Measurements from ENCODE around the gene ENDOG. TPM values are rescaled to one million over a fixed set of nuclear protein-coding genes. Genes with fewer than 3 reads are reported as not detected.

The ENDOG gene
- total RNA-seq = 28.2 TPM

DNA sequence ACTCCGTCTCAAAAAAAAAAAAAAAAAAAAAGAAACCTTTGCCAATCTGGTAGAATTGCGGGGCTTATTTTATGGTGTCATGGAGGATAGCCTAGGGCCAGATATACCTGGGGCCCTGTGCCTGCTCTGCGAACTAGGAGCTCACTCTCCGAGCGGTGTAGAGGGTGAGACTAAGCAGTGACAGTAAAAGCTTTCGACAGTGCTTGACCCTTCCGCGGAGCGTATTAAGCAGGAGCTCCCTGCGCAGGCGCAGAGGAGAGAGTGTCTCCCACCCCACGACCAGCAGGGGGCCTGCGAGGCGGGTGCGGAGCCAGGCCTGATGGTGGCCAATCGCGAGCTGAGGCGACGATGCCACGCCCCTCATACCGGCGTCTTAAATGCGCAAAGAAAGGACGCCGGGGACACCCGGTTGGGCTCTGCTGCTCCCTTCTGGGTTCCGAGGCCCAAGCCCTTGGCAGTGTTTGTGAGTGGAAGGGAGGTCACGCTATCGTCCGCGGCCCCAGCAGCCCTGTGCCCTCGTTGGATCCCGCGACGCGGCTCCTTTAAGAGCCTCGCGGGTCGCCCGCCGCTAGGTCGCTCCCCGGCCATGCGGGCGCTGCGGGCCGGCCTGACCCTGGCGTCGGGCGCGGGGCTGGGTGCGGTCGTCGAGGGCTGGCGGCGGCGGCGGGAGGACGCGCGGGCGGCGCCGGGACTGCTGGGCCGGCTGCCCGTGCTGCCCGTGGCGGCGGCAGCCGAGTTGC, at the start of gene ENDOG:
Gene ENDOG (plus strand): TSS at position 402 of the 740 bp plus-strand sequence. CDS start 185 bp downstream, at position 587.
- peak; percentile 90 to 98 for TF ChIP-seq POLR2AphosphoS5 (IDR thresholded peaks at IDR 0.05; ENCODE audit: insufficient read depth in 1 of 2, low read depth in 1 of 2)
- TF ChIP-seq, protein P1, sequence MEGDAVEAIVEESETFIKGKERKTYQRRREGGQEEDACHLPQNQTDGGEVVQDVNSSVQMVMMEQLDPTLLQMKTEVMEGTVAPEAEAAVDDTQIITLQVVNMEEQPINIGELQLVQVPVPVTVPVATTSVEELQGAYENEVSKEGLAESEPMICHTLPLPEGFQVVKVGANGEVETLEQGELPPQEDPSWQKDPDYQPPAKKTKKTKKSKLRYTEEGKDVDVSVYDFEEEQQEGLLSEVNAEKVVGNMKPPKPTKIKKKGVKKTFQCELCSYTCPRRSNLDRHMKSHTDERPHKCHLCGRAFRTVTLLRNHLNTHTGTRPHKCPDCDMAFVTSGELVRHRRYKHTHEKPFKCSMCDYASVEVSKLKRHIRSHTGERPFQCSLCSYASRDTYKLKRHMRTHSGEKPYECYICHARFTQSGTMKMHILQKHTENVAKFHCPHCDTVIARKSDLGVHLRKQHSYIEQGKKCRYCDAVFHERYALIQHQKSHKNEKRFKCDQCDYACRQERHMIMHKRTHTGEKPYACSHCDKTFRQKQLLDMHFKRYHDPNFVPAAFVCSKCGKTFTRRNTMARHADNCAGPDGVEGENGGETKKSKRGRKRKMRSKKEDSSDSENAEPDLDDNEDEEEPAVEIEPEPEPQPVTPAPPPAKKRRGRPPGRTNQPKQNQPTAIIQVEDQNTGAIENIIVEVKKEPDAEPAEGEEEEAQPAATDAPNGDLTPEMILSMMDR (IDR thresholded peaks at IDR 0.05) = peak; percentile 81 to 96 (median 86)
- TF ChIP-seq POLR2A (IDR thresholded peaks at IDR 0.05) = peak in 1 of 2 donors; percentile 74
- Histone ChIP-seq H3K4me1 (peaks cover 14% of the 10 kb centered on the region), H3K27ac (peak within 1 kb of the TSS; percentile 35), H3K4me3 (peak within 1 kb of the TSS; percentile 59 to 64), H3K27me3 (no peaks in the 10 kb centered on the region), H3K9me3 (no peaks in the 10 kb centered on the region), H3K36me3 (peaks cover 0 to 18% of the 10 kb centered on the region in 2 donors)
- DNase-seq (ENCODE audit: extremely low spot score in 2 of 2) = peak; percentile 96
- intact Hi-C loops (cut with DNase I) = no loop called here

DNA sequence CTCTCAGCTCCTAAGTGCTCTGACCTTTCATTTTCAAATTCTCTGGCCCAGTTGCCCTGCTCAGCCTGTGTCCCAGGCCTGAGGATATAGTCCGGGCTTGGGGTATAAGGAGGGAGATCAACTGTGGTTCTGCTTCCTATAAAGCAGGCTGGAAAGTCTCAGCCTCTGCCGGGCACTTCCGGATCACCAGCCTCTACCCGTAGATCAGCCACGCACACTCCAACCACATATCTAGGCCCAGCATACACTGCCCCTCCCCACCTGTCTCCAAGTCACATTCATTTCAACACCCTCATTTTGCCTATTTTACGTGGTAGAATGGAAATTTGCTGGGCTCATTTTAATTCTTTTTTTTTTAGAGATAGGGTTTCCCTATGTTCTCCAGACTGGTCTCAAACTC, 49.7 kb upstream of the ENDOG start:
- Histone ChIP-seq H3K4me3 (no peak overlapping the region), H3K4me1 (peaks cover 32% of the 10 kb centered on the region), H3K27ac (no peak overlapping the region), H3K36me3 (peaks cover 0 to 5% of the 10 kb centered on the region in 2 donors), H3K27me3 (no peaks in the 10 kb centered on the region), H3K9me3 (no peaks in the 10 kb centered on the region)
- intact Hi-C loops (cut with DNase I) = no loop called here
- TF ChIP-seq, protein P1 (IDR thresholded peaks at IDR 0.05) = no peak
- TF ChIP-seq POLR2A (IDR thresholded peaks at IDR 0.05) = no peak
- TF ChIP-seq POLR2AphosphoS5 (IDR thresholded peaks at IDR 0.05; ENCODE audit: insufficient read depth in 1 of 2, low read depth in 1 of 2) = no peak
- no peak for DNase-seq (ENCODE audit: extremely low spot score in 2 of 2)

DNA sequence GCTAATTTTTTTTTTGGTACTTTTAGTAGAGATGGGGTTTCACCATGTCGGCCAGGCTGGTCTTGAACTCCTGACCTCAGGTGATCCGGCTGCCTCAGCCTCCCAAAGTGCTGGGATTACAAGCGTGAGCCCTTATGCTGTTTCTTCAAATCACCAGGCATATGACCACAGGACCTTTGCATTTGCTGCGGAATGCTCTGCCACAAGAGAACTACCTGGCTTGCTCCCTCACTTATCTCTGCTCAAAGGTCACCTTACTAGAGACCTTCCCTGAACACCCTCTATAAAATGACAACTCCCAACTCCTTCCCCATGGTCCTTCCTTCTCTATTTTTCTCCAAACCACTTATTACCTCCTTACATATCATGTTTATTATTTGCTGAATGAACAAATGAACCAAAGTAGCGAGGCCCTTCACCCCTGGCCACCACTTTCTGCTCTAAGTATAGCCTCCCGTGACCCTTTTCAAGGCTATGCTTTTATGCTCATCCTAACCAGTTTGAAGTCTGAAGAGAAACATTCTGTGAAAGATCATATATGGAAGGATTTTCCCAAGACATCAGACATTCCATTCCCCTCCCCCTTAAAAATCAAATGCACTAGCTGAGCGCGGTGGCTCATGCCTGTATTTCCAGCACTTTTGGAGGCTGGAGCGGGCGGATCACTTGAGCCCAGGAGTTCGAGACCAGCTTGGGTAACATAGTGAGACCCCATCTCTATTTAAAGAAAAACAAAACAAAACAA, 47.8 kb upstream of the ENDOG start:
- peak overlapping the region; percentile 79 to 98 for H3K4me3 ChIP-seq
- H3K27ac ChIP-seq = peak overlapping the region; percentile 88
- no peaks in the 10 kb centered on the region for H3K9me3 ChIP-seq
- intact Hi-C loops (cut with DNase I) = no loop called here
- peaks cover 32% of the 10 kb centered on the region for H3K4me1 ChIP-seq
- H3K27me3 ChIP-seq = no peaks in the 10 kb centered on the region
- no peak for TF ChIP-seq POLR2AphosphoS5 (IDR thresholded peaks at IDR 0.05; ENCODE audit: insufficient read depth in 1 of 2, low read depth in 1 of 2)
- TF ChIP-seq, protein P1 (IDR thresholded peaks at IDR 0.05) = no peak
- no peak for TF ChIP-seq POLR2A (IDR thresholded peaks at IDR 0.05)
- DNase-seq (ENCODE audit: extremely low spot score in 2 of 2) = no peak
- peaks cover 0 to 5% of the 10 kb centered on the region in 2 donors for H3K36me3 ChIP-seq

DNA sequence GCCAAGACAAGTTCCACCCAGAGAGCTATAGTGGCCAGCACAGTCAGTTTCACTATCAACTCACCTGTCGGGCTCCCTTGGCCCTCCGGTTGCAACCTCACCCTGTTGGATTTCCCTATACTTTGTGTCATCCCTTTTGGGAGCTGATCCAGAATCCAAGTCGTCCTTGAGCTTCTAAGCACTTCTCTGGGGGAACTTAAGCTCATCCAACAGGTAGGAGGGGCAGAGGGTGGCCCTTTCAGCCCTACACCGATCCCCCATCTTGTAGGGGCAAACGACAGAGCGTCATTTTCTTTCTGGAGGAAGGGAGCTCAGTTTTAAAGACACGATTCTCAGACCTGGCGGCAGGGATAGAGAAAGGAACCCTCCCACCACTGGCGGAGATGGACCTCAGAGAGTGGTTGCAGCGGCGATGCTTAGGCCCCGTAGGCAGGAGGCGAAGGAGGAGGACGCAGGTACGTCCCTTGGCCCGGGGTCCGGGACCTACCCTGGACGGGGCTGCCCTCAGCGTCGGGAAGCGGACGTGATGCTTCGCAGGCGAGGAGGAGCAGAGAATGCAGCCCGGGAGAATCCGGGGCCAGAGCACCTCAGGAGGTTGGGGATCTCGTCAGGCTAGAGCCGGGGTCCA, 47.1 kb upstream of the ENDOG start:
- Histone ChIP-seq H3K27ac (peak overlapping the region; percentile 88), H3K9me3 (no peaks in the 10 kb centered on the region), H3K4me1 (peaks cover 32% of the 10 kb centered on the region), H3K4me3 (peak overlapping the region; percentile 79 to 98), H3K36me3 (peaks cover 0 to 5% of the 10 kb centered on the region in 2 donors), H3K27me3 (no peaks in the 10 kb centered on the region)
- no peak for DNase-seq (ENCODE audit: extremely low spot score in 2 of 2)
- intact Hi-C loops (cut with DNase I) = no loop called here
- no peak for TF ChIP-seq POLR2A (IDR thresholded peaks at IDR 0.05)
- TF ChIP-seq POLR2AphosphoS5 (IDR thresholded peaks at IDR 0.05; ENCODE audit: insufficient read depth in 1 of 2, low read depth in 1 of 2) = no peak
- TF ChIP-seq, protein P1 (IDR thresholded peaks at IDR 0.05) = no peak
